ENCODE data around the gene TMEM250.

- TF ChIP-seq ZFX (IDR thresholded peaks at IDR 0.05), result no peak
- no peak for TF ChIP-seq CTCF (conservative IDR thresholded peaks at IDR 0.05)
Measured at GRCh38 chr9:136114610-136115009, 4.1 kb downstream of the TMEM250 start.
